ENCODE data around the gene RUVBL1. TPM values are rescaled to one million over a fixed set of nuclear protein-coding genes. Genes with fewer than 3 reads are reported as not detected.

The RUVBL1 gene
- total and polyA plus RNA-seq, 10 of the 15 experiments (the other 5 are each of a cell fraction or from before 2014, with no cell fraction given), result 15.2 to 142 (median 84.2) TPM

- H3K36me3 ChIP-seq (ENCODE audit: control insufficient read depth in 2 of 2, insufficient read depth in 2 of 2, low read length in 1 of 2), result peaks cover 9 to 15% of the 10 kb centered on the region in 2 experiments
These were observed 15.8 kb downstream of the RUVBL1 start for GRCh38 chr3:128107834-128108233.

More at GRCh38 chr3:128107834-128108233, 15.8 kb downstream of the RUVBL1 start:
- in situ Hi-C loops (cut with MboI), result no loop called here
- DNase-seq (ENCODE audit: low read depth, low spot score) (no peak), ATAC-seq (no peak), FAIRE-seq (no peak)
- Histone ChIP-seq H3K4me3 (no peak overlapping the region), H3K27me3 (replicated peaks in 1 of 2; ENCODE audit: control insufficient read depth in 2 of 2, insufficient read depth in 2 of 2, low read length in 1 of 2) (no peaks in the 10 kb centered on the region), H4K20me1 (ENCODE audit: control insufficient read depth, insufficient read depth) (no peaks in the 10 kb centered on the region), H3K9ac (ENCODE audit: control insufficient read depth, insufficient read depth, low read length) (no peak overlapping the region), H3K79me2 (ENCODE audit: control insufficient read depth, insufficient read depth, low read length) (no peaks in the 10 kb centered on the region), H3K4me1 (ENCODE audit: control insufficient read depth, insufficient read depth, low read length) (no peaks in the 10 kb centered on the region), H3K9me3 (replicated peaks; ENCODE audit: control insufficient read depth, insufficient read depth, low read length) (no peaks in the 10 kb centered on the region), H2AFZ (ENCODE audit: control insufficient read depth, low read depth, low read length) (no peak overlapping the region), H3K4me2 (ENCODE audit: control insufficient read depth, insufficient read depth) (no peak overlapping the region), H3K27ac (ENCODE audit: control insufficient read depth, insufficient read depth) (no peak overlapping the region)
- 95% methylated on average over 8 of the region's 8 CpGs for WGBS (ENCODE audit: insufficient coverage, insufficient replicate concordance, low lambda C conversion rate, missing lambda C conversion rate)
- ChIA-PET SMC1A (ENCODE audit: uncharacterized antibody, unreplicated experiment) (no interaction called here), RAD21 (ENCODE audit: unreplicated experiment) (no interaction called here), CTCF (no interaction called here), POLR2A (no interaction called here)
- BruUV-seq (replicated peaks), result no TSS peak
- no peak for TF ChIP-seq TCF3 (IDR thresholded peaks at IDR 0.05; ENCODE audit: borderline replicate concordance, insufficient read depth, low read depth, low read length)
- TF ChIP-seq FOXM1 (IDR thresholded peaks at IDR 0.05; ENCODE audit: low read depth, low read length), result no peak
- TF ChIP-seq, protein P1, sequence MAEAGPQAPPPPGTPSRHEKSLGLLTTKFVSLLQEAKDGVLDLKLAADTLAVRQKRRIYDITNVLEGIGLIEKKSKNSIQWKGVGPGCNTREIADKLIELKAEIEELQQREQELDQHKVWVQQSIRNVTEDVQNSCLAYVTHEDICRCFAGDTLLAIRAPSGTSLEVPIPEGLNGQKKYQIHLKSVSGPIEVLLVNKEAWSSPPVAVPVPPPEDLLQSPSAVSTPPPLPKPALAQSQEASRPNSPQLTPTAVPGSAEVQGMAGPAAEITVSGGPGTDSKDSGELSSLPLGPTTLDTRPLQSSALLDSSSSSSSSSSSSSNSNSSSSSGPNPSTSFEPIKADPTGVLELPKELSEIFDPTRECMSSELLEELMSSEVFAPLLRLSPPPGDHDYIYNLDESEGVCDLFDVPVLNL (IDR thresholded peaks at IDR 0.05; ENCODE audit: low read depth, low read length), result no peak
- no peak for TF ChIP-seq CHD2 (IDR thresholded peaks at IDR 0.05; ENCODE audit: borderline replicate concordance, low read depth, low read length)
- no peak for TF ChIP-seq TCF7 (IDR thresholded peaks at IDR 0.05; ENCODE audit: borderline replicate concordance)
- no peak for TF ChIP-seq IKZF2 (IDR thresholded peaks at IDR 0.05)
- no peak for TF ChIP-seq ZNF274 (IDR thresholded peaks at IDR 0.05; ENCODE audit: insufficient read depth, insufficient read length)
- no peak for TF ChIP-seq ETV6 (conservative IDR thresholded peaks at IDR 0.05 in 1 of 2, IDR thresholded peaks at IDR 0.05 in 1 of 2; ENCODE audit: borderline replicate concordance in 1 of 2, low read depth in 1 of 2)
- no peak for TF ChIP-seq MAX (IDR thresholded peaks at IDR 0.05; ENCODE audit: low read depth, low read length)
- no peak for TF ChIP-seq IRF4 (IDR thresholded peaks at IDR 0.05; ENCODE audit: low read depth, low read length)
- TF ChIP-seq RBBP5 (conservative IDR thresholded peaks at IDR 0.05), result no peak
- TF ChIP-seq EP300 (IDR thresholded peaks at IDR 0.05; ENCODE audit: borderline replicate concordance in 1 of 2, control insufficient read depth in 1 of 2, low read depth in 2 of 2, low read length in 2 of 2), result no peak
- TF ChIP-seq POLR2AphosphoS5 (IDR thresholded peaks at IDR 0.05; ENCODE audit: low read length), result no peak
- no peak for TF ChIP-seq EGR1 (IDR thresholded peaks at IDR 0.05; ENCODE audit: borderline replicate concordance in 1 of 2, low read depth in 2 of 2, low read length in 2 of 2)
- no peak for TF ChIP-seq GATAD2B (conservative IDR thresholded peaks at IDR 0.05; ENCODE audit: low read depth)
- TF ChIP-seq, protein P2, sequence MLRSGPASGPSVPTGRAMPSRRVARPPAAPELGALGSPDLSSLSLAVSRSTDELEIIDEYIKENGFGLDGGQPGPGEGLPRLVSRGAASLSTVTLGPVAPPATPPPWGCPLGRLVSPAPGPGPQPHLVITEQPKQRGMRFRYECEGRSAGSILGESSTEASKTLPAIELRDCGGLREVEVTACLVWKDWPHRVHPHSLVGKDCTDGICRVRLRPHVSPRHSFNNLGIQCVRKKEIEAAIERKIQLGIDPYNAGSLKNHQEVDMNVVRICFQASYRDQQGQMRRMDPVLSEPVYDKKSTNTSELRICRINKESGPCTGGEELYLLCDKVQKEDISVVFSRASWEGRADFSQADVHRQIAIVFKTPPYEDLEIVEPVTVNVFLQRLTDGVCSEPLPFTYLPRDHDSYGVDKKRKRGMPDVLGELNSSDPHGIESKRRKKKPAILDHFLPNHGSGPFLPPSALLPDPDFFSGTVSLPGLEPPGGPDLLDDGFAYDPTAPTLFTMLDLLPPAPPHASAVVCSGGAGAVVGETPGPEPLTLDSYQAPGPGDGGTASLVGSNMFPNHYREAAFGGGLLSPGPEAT (IDR thresholded peaks at IDR 0.05; ENCODE audit: low read depth), result no peak
- intact Hi-C loops (cut with micrococcal nuclease; ENCODE audit: unreplicated experiment), result no loop called here
